HG03520 (cell line): ENCODE data around the gene RNF207.

Experiments used
- ATAC-seq: cut with Tn5 transposase; IDR thresholded peaks from one replicate; pipeline ENCODE4 v1.9.1; 2021; ENCODE audit warnings: mild to moderate bottlenecking, moderate library complexity; ENCODE audit not compliant: unreplicated experiment

RNF207 gene

DNA sequence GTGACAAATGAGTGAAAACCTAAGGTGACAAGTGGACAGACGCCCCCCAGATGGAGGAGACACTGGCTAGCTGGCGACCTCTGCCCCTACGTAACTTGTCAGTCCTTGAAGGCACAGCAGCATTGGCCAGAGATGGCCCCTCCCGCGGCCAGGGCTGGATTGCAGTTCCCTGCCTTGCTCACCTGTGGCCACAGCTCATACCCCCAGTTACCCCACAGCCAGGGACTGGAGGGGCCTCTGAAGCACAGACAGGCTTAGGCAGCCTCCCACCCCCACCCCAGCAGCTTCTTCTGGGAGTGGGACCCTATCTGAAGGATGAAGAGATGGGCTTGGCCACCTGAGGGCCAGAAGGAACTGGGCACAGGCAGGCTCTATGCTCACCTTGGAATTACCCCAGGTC, 41.7 kb downstream of the RNF207 start:
- ATAC-seq, result no peak

DNA sequence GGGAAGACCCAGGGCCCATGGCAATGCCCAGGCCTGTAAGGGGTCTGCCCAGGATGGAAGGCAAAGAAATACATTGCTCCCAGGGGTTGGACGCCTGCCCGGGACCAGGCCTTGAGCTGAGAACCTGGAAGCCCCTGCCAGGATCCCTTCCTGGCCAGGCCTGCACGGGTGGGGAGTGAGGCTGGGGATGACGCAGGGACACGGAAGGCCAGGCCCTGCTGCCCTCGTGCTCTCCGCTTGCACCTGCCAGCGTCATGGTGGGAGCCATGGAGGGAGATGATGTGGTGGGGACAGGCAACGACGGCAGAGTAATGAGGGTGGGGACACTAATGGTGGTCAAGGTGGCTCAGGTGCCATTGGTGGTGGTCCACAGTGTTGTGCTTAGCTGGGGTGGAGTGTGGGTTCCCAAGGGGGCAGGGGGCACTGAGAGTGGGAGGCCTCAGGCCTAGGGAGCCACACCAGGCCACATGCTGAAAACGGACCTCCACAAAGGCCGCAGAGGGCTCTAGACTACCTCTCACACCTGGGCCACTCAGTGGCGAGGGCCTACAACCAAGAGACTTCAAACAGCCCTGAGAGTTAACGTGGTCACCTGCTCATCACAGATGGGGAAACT, 42.4 kb downstream of the RNF207 start:
- ATAC-seq, result no peak

DNA sequence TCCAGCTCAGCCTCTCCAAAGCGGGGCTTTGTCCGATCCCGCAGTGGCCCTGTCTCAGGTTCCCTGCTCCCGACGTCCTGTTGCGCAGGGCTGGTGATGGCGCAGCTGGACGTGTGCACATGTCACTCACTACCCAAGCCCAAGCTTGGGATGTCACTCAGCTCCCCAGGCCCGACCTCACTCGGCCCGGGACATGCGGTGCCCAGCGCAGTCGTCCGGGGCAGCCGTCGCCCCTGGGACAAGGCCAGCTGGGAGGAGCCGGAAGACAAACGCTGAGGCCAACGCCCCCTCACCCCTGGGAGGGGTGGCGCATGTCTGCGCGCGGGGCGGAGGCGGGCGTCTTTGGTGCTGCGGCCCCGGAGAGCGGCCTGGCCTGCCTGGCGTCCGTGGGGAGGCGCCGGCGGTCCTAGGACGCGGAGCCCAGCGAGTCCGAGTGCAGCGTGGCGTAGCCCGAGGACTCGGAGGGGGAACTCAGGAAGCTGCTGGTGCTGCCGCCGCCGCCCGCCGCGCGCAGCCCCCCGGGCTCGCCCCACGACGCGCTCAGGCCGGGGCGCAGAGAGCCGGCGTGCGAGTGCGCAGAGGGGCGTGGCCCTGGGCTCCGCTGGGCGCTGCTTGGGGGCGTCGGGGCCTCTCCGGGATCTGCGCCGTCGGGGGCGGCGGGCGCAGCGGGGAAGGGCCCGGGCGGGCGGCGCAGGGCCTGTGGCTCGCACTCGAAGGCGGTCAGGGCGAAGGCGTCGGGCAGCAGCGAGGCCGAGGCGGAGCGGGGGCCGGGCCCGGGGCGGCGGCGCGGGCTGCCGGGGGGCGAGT, 43.2 kb downstream of the RNF207 start:
- ATAC-seq, result no peak

DNA sequence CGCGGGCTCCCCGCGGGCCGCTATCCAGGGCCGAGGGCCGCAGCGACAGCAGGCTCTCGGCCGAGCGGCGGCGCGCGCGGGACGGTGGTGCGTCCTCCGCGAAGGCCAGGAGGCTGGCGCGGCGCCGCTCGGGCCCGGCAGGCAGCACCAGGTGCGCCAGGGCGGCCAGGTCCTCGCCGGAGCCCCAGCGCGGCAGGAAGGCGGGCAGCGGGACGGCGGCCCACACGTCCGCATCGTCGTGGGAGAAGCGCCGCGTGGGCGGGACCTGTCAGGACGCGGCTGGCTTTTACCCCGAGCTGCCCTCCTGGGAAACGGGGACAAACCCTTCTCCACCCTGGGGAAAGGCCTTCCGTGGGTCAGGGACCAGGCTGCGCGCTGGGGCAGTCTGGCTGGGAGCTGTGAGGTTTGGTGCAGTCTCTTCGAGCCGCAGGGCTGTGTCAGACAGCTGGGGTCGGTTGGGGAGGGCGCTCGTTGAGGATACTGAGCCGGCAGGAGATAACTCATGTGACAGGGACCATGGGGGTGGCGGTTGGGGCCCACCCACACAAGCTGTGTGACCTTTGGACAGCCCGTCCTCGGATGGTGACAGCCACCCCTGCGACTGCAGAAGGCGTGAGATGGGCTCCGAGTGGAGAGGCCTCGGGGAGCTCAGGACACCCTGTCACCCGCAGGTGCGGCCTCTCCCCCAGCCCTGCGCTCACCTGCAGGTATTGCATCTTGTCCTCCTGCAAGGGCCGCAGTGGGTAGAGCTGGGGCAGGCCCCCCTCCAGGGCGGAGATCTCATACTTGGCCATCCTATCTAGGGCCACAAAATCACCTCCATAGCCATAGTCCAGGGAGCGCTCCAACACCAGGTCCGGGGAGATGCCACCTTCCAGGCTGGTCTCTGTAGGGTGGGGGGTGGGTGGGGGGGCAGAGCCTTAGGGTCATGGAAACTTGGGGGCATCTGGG, 44.1 kb downstream of the RNF207 start:
- ATAC-seq, result no peak

DNA sequence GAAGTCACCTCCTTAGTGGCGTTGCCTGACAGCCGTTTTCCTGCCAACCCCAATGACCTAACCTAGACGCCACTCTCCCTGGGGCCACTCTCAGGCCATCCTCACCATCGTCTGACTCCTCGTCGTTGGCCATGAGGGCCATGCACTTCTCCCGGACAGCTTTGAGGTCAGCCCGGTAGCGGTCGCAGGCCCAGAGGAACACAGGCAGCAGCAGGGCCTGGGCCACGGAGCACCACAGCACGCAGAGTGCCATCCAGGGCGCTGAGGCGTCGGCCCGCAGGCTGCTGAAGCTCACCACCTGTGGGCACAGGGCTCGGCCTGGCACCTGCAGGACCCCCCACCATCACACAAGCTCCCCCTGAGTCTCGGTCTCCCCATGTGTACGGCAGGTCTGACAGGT, 45.3 kb downstream of the RNF207 start:
- no peak for ATAC-seq

DNA sequence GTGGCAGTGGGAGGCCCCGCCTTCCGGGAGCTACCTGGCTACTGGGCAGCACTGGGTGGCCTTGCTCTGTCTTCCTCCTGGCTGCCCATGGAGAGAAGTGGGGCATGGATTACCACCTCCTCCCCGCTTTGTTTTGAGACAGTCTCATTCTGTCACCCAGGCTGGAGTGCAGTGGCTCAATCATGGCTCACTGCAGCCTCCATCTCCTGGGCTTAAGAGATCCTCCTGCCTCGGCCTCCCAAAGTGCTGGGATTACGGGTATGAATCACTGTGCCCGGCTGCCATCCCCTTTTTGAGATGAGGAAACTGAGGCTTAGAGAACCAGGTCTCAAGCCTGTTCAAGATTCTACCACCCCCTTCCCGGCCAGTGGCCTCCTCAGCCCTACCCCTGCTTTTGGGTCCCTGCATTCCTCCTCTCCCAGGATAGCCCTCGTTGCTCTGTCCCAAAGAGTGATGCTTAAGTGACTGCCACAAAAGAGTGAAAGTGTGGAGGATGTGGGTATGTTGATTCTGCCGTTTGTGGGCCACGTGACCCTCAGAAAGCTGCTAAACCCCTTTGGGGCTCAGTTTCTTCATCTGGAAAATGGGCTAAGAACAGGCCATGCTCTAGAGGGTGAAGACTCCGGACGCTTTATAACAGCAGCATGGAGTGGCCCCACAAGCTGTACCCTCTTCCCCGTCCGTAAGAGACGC, 45.9 kb downstream of the RNF207 start:
- ATAC-seq, result no peak

DNA sequence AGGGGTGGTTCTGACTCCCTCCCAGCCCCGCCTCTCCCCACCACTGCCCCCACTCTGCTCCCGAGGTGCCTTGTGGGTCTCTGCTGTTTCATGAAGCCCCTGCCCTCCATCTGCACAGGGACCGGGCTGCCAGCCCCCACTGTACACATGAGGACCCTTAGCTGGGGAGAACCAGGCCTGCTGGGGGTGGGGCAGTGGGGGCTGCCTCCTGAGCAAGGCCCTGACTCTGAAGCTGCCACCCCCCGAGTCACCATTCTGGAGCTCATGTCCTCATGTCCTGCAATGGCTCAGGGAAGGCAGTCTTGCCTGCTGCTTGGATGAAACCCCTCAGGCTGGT, 46.4 kb downstream of the RNF207 start:
- ATAC-seq, result no peak

DNA sequence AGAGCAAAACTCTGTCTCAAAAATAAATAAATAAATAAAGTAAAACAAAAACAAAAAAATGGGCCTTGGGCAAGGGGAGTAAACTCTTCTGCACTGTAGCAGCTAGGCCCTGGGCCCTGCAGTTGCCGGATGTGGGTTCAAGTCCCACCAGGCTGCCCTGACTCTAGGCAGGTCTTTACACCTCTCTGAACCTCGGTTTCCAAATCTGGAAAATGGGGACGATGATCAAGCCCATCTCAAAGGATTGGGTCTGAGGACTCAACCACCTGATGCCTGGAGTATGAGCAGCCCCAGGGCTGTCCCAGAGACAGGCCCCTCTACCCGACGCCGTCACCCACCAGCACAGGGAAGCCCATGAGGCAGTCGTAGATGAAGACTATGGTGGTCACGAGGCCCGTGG, 47.5 kb downstream of the RNF207 start:
- ATAC-seq, result no peak

DNA sequence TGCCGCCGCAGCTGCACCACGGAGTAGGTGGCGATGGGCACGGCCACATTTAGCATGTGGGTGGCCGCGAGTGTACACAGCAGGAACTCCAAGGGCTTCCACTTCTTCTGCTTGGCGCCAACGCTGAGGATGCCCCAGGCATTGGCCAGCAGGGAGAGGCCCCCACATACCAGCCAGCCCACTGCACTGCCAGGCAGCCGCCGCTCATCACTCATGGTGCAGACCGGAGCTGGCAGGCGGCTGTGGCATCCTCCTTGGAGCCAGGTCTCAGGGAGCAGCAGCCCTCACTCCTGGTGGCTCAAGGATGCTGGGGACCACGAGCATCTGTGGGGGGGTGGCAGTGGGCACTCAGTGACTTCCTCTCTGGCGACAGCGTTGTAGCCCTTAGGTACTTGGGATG, 48.8 kb downstream of the RNF207 start:
- no peak for ATAC-seq

DNA sequence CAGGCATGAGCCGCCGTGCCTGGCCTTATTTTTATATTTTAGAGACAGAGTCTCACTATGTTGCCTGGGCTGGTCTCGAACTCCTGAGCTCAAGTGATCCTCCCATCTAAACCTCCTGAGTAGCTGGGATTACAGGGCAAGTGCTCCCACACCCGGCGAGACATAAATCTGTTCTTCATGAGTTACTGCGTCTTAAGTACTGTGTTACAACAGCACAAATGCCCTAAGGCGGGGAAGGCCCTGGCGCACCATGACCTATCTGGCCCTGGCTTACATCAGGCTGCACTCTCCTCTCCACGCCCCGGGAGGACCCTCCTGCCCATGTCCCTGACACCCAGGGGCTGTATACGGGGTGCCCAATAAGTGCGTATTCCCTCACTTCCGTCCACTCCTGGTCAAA, 50.7 kb downstream of the RNF207 start:
- no peak for ATAC-seq

DNA sequence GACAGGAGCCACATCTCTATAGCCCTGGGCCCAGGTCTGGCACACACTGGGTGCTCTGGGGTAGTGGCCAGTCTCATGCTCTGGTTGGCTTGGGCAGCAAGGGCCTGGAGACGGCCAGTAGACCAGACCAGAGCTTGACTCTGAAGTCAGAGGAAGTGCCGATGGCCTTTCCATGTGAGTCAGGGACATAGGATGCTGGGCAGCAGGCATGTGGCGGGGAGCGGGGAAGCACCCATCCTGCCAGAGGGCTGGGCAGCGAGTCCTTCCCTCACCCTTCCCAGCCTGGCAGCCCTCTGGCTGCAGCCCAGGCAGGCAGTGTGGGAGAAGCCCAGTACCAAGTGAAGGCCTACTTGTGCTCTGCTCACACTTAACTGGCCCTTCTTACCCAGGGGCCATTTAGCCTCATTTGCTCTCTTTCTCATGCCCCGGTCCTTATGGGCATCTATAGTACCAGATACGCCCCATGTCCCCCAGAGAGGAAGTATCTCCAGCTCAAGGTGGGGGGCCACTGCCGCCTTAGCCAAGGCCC, 51.7 kb downstream of the RNF207 start:
- ATAC-seq, result no peak

DNA sequence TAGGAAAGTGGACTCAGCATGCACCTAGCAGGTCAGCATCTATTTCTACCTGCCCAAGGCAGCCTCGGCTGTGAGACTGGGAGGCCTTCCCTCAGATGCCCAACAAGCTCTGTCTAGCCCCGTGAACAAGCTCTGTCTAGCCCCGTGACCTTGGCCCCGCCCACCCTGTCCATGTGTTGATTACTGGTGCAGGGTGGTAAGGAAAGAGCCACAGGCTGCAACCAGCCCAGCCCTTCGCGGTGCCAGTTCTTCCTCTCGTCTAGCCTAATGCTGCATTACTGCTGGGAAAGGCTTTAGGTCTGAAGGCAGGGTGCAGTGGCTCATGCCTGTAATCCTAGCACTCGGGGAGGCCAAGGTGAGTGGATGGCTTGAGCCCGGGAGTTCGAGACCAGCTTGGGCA, 52.8 kb downstream of the RNF207 start:
- ATAC-seq, result no peak

DNA sequence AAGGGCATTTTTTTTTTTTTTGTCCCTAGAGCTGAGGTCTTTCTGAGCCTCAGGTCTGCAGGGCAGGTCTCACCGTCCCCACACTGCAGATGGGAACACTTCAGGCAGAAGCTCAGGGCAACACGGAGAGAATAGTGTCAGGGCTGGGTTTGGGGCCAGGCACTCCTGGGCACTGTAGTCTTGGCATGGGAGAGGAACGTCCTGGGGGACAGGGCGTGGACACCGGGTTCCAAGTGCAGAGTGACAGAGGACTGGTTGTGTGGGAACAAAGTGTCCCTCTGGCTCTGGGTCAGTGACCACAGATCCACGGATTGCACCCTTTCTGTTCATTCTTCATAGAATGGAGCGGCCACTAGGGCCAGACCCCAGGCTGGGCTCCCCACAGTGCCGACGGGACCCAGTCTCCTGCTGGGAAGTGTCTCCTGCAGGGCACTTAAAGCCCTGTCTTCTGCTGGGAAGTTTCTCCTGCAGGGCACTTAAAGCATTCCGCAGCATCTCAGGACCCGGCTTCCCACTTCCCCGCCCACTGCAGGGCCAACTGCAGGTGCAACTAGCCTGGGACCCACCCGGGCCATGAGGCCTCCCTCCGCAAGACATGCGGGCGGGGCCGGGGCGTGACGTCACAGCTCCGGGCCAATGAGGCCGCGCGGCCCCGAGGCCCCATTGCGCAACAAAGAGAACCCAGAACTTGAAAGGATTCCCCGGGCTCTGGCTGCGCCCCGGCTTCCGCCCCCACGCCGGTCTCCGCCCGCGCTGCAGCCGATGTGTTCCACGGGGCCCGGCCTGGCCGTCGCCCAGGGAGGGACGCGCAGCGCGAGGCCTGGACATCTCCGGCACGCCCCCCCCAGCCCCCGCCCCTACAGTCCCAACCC, 53.8 kb downstream of the RNF207 start:
- no peak for ATAC-seq

DNA sequence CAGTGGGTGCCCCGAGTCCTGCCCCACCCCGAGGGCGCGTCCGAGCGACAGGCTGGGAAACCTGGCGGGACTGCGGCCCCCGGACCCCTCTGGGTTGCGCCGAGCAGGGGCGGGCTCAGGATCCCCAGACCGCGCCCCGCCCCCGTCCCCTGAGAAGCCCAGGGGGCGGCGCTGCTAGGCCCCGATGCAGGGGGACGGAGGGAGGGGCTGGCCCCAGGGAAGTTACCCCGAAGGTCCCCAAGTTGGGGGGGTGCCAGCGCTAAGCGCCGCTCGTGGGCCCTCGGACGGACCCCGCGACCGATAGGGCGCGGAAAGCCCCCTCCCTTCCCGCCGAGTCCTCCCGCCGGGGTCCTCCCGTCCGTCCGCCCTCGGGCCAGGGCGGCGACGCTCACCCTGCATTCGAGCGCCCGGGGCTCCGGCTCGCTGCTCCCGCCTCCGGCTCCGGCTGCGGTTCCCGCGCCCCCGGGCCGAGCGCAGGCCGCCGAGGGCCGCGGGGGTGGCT, 54.6 kb downstream of the RNF207 start:
- no peak for ATAC-seq

DNA sequence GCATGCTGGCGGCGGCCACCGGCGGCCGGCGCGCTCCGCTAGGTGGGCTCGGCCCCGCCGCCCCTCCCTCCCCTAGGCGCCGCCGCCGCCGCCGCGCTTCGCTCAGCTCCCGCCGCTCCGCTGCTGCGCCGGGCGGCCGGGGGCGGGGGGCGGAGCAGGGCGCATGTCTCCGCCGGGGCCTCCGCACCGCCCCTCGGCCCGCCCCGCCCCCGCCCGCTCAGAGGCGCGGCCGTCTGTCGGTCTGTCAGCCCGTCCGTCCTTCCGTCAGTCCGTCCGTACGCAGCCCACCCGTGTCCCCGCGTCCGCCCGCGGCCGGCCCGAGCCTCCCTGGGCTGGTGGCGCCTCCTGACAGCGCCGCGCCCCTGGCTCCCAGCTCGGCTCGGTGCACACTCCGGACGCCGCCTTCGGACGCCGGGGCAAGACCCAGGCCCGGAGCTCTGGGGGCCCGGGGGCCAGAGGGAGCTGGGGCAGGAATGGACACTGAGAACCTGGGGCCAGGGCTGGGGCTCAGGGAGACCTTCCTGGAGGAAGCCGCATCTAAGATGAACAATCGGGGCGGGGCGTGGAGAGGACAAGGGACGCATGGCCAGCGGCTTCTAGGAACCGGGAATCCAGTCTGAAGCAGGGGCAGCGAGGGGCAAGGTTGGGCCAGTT, 55.2 kb downstream of the RNF207 start, which contains the start of gene GPR153:
TSS of gene GPR153 (minus strand) at position 138 of the 654 bp plus-strand sequence. CDS start 6,193 bp downstream, outside the sequence.
- ATAC-seq, result no peak

DNA sequence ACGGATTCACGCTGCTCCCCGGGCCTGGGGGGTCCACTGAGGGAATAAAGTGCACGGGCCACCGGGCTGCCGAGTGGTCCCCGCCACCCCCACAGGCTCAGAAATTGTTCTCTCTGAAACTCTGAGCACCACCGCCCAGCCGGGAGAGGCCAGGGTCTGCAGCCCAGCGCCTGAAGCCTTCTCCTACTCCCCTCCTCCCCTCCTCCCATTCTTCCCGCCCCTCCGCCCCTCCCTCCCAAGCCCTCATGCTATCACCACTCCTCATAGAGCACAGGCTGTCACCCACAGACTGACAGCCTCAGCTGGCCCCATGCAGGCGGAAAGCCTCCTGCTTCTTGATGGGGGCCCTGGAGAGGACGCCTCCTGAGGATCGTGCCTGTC, 55.7 kb downstream of the RNF207 start:
- no peak for ATAC-seq

DNA sequence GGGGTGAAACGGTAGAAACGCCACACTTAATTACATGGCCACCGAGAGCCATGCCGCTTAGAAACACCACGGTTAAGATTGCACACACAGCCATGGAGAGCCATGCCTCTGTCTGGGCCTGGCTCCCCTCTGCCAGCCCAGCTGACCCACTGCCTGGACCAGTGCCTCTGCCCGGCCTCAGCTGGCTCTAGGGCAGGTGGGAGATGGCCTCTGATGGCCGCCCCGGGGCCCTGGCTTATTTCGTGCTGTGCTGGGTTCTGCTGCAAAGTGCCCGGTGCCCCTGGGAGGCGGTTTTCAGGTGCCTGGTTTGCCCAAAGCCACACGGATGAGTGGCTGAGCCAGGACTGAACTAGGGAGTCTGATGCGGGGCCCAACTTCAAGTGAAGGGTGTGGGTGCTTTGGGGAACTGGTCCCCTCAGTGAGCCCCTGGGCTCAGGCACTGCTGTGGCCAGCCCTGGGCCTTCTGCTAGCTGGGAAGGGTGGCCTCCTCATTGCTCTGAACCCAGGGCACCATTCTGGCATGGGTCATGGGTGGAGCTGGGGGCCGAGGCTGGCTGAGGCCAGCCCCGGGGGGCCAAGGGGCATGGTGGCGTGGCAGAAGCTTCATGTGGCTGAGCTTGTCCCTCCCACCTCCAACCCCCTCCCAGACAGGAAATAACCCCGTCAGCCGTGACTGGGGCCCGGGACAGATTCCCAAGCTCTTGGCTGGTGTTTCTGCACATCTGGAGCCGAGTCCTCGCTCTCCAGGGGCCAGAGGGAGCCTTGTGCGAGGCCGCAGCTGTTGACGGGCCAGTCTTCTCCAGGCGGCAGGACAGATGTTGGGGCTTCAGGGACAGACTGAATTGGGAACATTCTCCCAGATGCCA, 56.9 kb downstream of the RNF207 start:
- no peak for ATAC-seq

DNA sequence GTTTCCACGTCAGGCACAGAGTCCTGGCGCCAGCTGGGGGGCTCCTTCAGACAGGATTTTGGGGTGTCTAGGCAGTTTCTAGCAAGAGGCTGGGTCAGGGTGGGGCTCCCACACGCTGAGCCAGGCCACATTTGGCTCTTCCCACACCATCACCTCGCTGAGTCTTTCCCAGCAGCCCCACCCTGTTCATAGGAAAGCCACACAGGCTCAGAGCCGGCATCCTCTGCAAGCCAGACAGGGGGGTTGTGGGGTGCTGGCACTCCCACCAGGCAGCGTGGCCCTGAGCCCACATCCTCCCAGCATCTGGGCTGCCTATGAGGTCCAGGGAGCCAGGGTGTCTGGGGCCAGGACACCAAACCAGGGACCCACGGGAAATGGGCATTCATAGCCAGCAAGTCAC, 57.8 kb downstream of the RNF207 start:
- no peak for ATAC-seq
